ENCODE measurements around the gene MRPL33.
A peak's percentile ranks its signal among the peaks of the same experiment; 100 is the strongest.
"Not testable (repeated sequence)": the region's sequence is repeated elsewhere in the genome, so short reads cannot be mapped to it uniquely, and the experiment has no call there.

MRPL33 gene

DNA sequence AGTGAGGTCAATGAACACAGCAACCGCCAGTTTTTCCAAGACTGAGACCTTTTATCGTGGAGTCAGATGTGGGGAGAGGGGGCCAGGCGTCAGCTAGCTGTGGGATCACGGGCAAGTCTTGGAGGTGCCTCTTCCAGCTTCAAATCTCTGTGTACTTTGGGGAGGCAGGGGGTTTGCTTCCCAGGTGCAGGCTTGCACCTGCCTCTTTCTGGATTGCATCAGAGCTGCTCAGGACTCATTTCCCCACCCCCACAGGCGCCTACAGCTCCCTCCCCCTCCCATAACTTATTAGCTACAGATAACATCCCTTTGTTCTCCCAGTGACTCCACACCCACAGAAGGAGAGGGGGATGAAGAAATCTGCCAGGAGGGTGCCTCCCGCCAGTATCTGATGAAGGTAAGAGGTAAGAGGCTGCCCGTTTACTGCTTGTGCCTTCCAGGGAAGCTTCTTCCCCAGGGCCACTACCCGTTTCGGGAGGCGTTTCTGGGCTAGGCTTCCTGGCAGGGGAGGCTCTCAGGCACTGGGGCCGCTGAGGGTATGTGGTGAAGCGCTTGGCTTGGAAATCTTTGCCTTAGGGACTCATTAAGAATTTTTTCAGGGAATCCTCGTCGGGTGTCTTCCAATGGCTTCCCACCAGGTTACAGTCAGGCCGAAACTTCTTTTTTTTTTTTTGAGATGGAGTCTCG lies 18.8 kb upstream of the MRPL33 start:
- Mint-ChIP-seq H3K27me3 (peaks cover 24% of the 10 kb centered on the region), H3K36me3 (peaks cover 6% of the 10 kb centered on the region), H3K27ac (no peak overlapping the region), H3K4me1 (no peaks in the 10 kb centered on the region), H3K4me3 (no peak overlapping the region), H3K9me3 (peaks cover 8% of the 10 kb centered on the region)
- no peak for DNase-seq (ENCODE audit: low spot score in 2 of 2)
- no peak for ATAC-seq (ENCODE audit: low read depth)

DNA sequence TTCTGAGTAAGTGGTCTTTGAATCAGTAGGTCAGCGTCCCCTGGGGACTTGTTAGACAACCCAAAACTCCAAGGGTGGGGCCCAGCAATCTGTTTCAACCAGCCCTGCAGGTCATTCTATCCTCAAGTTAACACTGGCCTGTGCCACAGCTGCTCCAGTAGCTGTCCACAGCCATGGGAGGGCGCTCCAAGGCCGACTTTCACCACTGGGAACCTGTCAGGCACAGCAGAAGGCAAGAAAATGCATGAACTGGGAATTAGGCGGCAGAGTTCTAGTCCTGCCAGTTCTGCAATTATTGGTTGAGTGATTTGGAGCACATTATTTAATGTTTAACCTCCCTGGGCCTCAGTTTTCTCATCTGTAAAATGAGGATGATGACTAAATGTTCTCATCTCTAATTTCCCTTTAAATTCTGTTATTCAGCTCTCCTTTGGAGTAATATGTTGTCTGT lies 17.4 kb upstream of the MRPL33 start:
- peaks cover 16% of the 10 kb centered on the region for H3K27me3 Mint-ChIP-seq
- ATAC-seq (ENCODE audit: low read depth) (peak; percentile 50), DNase-seq (ENCODE audit: low spot score in 2 of 2) (no peak)
- peaks cover 1% of the 10 kb centered on the region for H3K9me3 Mint-ChIP-seq
- H3K4me1 Mint-ChIP-seq, result no peaks in the 10 kb centered on the region
- H3K27ac Mint-ChIP-seq, result no peak overlapping the region
- H3K36me3 Mint-ChIP-seq, result no peaks in the 10 kb centered on the region
- H3K4me3 Mint-ChIP-seq, result no peak overlapping the region

DNA sequence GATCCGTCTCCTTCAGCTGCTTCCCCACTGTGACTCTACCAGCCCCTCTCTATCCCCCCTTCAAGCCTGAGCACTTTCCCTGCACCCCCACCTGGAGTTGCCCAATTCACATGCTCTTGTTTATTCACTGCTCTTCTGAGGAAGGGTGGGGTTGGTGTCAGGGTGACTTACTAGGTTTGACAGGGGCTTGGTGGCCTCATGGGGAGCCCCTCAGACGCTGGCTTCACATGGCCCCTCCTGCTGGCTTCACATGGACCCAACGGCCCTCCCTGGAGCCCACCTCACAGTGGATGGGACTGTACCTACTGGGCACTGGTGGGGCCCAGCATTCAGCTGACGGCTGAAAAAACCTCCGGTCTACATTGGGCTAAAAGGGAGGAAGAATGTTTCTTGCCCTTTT lies 16.7 kb upstream of the MRPL33 start:
- no peaks in the 10 kb centered on the region for H3K4me1 Mint-ChIP-seq
- H3K9me3 Mint-ChIP-seq, result no peaks in the 10 kb centered on the region
- H3K27ac Mint-ChIP-seq, result no peak overlapping the region
- ATAC-seq (ENCODE audit: low read depth) (no peak), DNase-seq (ENCODE audit: low spot score in 2 of 2) (no peak)
- peaks cover 14% of the 10 kb centered on the region for H3K27me3 Mint-ChIP-seq
- H3K4me3 Mint-ChIP-seq, result no peak overlapping the region
- H3K36me3 Mint-ChIP-seq, result no peaks in the 10 kb centered on the region

DNA sequence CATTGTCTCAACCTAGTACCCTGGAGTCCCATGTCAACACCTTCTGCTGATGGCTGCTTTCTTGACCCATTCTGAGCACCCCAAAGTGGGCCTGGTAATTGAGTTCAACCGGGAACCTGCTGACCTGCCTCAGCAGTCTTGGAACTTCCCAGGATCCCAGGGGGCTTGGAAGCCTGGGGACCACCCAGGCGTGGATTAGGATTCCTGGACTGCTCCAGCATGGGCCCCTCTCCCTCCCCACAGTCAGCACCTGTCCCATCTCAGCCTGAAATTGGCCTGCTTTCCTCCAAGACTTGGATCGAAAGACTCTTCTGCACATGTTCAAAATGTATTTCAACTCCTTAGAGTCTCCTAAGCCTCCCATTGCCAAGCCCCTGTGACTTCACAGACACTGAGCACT lies 15.4 kb upstream of the MRPL33 start:
- Mint-ChIP-seq H3K27me3 (peaks cover 14% of the 10 kb centered on the region), H3K27ac (no peak overlapping the region), H3K9me3 (no peaks in the 10 kb centered on the region), H3K36me3 (no peaks in the 10 kb centered on the region), H3K4me1 (no peaks in the 10 kb centered on the region), H3K4me3 (no peak overlapping the region)
- DNase-seq (ENCODE audit: low spot score in 2 of 2) (no peak), ATAC-seq (ENCODE audit: low read depth) (no peak)

DNA sequence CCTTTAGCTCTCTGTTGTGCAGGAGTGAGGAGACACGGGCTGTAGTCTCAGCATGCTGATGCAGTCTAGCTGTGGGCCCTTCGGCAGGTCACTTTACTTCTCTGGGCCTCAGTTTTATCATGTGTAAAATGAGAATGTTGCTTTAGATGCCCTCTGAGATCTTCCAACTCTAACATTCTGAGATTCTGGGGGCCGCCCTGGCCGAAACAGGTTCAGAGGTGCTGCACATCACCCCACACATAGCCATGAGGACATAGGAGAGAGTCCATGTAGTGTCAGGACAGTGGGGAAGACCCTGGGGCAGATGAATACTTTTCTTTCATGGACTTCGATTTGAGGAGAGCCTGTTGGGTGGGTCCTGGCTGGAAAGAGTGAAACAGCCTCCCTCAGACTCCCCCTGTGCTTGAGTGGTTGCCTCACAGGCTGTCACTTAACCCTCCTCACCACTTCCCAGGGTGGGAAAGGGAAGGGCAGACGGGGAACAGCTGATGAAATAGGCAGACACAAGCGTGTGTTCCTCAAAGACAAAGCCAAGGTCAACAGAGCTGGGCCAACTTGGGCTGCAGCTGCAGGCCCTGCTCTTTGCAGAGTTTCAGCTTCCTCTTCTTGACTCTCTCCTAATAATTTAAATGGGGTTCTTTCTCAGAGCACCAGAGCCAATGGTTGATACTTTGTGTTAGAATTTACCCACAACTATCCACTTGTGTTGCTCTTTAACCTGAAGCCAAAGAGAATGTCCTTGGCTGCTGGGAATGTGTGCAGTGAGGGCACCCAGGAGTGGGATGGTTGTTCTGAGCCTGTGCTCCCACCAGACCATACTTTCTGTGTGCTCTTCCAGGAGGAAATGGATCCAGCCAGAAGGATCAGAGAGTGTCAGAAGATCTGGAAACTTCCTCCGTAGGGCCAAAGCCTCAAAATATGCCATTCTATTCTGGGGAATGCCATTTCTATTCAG lies 14.7 kb upstream of the MRPL33 start:
- Mint-ChIP-seq H3K9me3 (no peaks in the 10 kb centered on the region), H3K4me1 (no peaks in the 10 kb centered on the region), H3K27ac (no peak overlapping the region), H3K36me3 (no peaks in the 10 kb centered on the region), H3K27me3 (peaks cover 14% of the 10 kb centered on the region), H3K4me3 (no peak overlapping the region)
- ATAC-seq (ENCODE audit: low read depth), result no peak
- DNase-seq (ENCODE audit: low spot score in 2 of 2), result no peak

DNA sequence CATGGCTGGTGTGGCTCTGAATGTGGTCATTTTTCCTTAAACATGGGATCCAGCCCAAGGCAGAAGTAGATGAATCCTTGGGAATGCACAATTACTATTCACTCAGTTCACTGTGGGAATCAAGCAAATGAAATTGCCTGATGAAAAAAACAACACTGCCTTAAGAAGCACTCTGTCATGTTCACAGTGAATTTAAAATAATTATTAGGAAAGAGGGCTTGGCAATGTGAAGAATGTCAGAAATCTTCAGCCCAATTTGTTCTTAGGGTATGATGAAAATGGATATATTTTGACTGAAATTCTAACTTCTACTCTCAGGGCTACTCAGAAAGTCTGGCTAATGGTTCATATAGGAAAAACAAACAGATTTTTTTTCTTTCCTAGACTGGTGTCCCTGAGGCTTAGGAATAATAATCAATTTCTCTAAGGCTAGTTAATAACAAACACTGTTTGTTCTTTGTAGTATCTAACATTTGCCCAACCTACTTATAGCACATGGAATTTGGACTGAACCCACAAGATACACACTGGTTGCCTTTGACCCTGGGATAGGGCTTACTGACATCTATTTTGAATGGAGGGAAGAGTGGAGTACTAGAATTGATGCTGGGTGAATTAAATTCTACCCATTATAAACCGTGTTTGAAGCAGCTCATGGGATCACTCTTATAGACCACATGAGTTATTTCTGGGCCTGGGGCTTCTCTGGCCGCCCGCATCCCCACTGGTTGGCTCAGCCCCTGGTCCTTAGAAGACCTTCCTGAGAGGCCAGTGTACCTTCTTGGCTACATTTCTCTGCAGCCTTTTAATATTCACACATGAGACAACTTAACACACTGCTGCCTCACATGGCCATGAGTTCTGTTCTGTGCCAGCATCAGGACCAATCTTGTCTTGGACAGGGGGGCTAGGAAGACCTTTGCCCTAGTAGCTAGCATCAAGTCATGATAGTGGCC lies 8.3 kb upstream of the MRPL33 start:
- no peak overlapping the region for H3K27ac Mint-ChIP-seq
- DNase-seq (ENCODE audit: low spot score in 2 of 2) (no peak), ATAC-seq (ENCODE audit: low read depth) (no peak)
- no peak overlapping the region for H3K4me3 Mint-ChIP-seq
- H3K36me3 Mint-ChIP-seq, result no peaks in the 10 kb centered on the region
- H3K4me1 Mint-ChIP-seq, result peaks cover 3% of the 10 kb centered on the region
- peaks cover 2% of the 10 kb centered on the region for H3K27me3 Mint-ChIP-seq
- no peaks in the 10 kb centered on the region for H3K9me3 Mint-ChIP-seq

DNA sequence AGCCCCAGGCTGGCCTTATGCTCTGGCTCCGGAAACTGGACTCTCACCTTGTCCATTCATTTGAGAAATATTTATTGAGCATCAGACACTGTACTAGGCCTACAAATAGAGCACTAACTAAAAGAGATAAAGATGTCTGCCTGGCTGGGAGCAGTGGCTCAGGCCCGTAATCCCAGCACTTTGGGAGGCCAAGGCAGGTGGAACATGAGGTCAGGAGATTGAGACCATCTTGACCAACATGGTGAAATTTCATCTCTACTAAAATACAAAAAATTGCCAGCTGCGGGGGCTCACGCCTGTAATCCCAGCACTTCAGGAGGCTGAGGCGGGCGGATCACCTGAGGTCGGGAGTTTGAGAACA lies 7.6 kb upstream of the MRPL33 start:
- no peak overlapping the region for H3K4me3 Mint-ChIP-seq
- no peaks in the 10 kb centered on the region for H3K9me3 Mint-ChIP-seq
- no peak overlapping the region for H3K27ac Mint-ChIP-seq
- H3K4me1 Mint-ChIP-seq, result peaks cover 3% of the 10 kb centered on the region
- H3K27me3 Mint-ChIP-seq, result peaks cover 2% of the 10 kb centered on the region
- ATAC-seq (ENCODE audit: low read depth) (no peak), DNase-seq (ENCODE audit: low spot score in 2 of 2) (no peak)
- H3K36me3 Mint-ChIP-seq, result no peaks in the 10 kb centered on the region

DNA sequence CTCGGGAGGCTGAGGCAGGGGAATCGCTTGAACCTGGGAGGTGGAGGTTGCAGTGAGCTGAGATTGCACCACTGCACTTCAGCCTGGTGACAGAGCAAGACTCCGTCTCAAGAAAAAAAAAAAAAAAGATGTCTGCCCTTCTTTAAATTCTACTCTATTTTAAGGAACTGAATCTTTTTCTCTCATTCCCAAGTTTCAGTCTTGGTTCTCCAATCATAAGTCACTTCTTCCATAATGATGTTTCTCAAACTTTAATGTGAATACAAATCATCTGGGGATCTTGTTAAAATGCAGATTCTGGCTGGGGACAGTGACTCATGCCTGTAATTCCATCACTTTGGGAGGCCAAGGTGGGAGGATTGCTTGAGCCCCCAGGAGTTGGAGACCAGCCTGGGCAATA lies 7.0 kb upstream of the MRPL33 start:
- H3K27ac Mint-ChIP-seq; H3K9me3 Mint-ChIP-seq; H3K36me3 Mint-ChIP-seq; DNase-seq (ENCODE audit: low spot score in 2 of 2); H3K27me3 Mint-ChIP-seq; ATAC-seq (ENCODE audit: low read depth); H3K4me3 Mint-ChIP-seq; H3K4me1 Mint-ChIP-seq: not testable (repeated sequence)

DNA sequence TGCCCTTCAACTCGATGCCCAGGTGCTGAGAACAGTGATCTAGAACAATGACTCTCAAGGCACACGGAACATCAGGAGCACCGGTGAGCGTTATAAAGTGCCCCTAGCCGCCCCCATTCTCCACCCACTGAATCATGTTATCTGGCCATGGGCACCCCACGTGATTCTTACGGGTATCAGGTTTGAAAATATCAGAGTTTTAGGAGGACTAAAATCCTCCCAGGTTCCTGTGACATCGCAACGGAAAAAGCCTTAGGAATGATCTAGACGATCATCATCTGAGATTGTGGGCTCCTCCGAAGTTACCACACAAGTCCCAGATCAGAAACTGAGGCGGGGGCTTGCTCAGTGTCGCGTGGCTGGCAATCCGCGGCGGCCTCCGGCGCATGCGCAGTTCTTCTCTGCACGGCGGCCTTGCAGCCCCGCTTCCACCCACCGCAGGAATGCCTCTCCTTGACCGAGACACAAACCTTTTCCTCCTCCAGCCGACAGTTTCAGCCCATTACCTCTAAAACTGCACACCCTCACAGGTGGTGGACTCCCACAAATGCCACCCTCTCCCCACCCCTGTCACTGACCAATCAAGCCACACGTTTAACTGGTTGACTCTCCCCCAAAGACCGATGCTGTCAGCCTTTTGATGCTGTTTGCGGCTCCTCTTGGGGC lies 5.8 kb upstream of the MRPL33 start:
- peaks cover 2% of the 10 kb centered on the region for H3K36me3 Mint-ChIP-seq
- ATAC-seq (ENCODE audit: low read depth), result peak; percentile 49

DNA sequence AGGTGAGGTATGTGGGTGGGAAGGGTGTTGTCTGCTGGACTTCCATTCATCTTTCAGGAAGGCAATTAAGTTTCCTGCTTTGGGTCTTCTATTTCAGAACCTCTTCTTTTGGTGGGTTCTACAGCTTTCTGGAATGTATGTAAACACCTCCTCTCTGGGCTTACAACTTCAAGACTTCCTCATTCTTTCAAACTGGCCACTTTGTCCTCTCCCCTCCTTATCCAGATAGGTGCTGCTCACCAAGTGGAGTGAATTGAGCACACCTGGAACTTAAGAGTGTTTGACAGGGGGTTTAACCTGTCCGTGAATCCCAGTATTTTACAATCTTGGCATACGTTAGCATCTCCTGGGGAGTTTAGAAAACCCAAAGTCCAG lies 5.2 kb upstream of the MRPL33 start:
- Mint-ChIP-seq H3K9me3 (peaks cover 2% of the 10 kb centered on the region), H3K27me3 (peaks cover 2% of the 10 kb centered on the region), H3K36me3 (peaks cover 2% of the 10 kb centered on the region), H3K27ac (no peak overlapping the region), H3K4me3 (peak overlapping the region; percentile 67), H3K4me1 (peaks cover 6% of the 10 kb centered on the region)
- DNase-seq (ENCODE audit: low spot score in 2 of 2), result no peak
- no peak for ATAC-seq (ENCODE audit: low read depth)

More for the DNA sequence above, 5.8 kb upstream of the MRPL33 start:
- Mint-ChIP-seq H3K27ac (no peak overlapping the region), H3K4me1 (peaks cover 3% of the 10 kb centered on the region), H3K27me3 (peaks cover 2% of the 10 kb centered on the region), H3K4me3 (peak overlapping the region; percentile 67), H3K9me3 (peaks cover 2% of the 10 kb centered on the region)
- DNase-seq (ENCODE audit: low spot score in 2 of 2), result peak in 1 of 2 donors; percentile 43

DNA sequence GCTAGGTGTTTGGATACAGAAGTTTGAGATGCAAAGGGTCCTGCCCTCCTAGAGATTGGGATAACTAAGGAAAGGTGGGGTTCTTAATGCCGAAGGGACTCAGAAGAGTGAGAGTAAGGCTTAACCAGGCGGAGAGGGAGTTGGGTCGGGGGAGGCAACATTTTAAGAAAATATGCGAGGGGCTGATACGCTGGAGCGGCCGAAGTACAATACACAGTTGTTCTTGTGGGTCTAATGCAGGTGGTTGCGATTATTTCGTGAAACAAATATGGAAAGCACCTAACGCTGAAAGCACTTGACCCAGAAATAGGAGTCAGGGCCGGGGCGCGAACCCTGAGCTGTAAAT lies 344 bp upstream of the MRPL33 start:
- Mint-ChIP-seq H3K27me3 (no peaks in the 10 kb centered on the region), H3K4me3 (peak overlapping the region; percentile 98), H3K9me3 (peaks cover 2% of the 10 kb centered on the region), H3K27ac (peak overlapping the region; percentile 99), H3K36me3 (peaks cover 9% of the 10 kb centered on the region), H3K4me1 (peaks cover 24% of the 10 kb centered on the region)
- ATAC-seq (ENCODE audit: low read depth) (peak; percentile 41), DNase-seq (ENCODE audit: low spot score in 2 of 2) (no peak)

DNA sequence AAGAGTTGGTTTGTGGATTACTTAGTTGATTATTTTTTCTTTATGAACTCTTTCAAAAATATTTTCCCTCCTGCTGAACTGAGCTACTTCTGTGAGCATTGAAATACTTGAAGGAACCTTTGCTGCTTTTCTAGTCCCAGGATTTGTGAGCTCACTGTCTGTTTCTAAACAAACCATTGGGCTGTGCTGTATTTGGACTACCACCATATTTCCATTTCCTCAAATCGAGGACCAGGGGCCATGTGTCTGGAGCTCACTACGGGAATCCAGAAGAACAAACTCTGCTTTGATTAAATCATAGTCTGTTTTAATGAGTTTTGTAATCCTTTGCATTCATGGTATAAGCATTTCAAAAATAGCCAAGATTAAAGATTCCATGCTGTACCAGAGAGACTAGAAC lies 1.3 kb downstream of the MRPL33 start:
- Mint-ChIP-seq H3K4me1 (peaks cover 24% of the 10 kb centered on the region), H3K27me3 (no peaks in the 10 kb centered on the region), H3K4me3 (peak overlapping the region; percentile 34), H3K36me3 (peaks cover 10% of the 10 kb centered on the region), H3K27ac (peak overlapping the region; percentile 55), H3K9me3 (peaks cover 2% of the 10 kb centered on the region)
- no peak for ATAC-seq (ENCODE audit: low read depth)
- DNase-seq (ENCODE audit: low spot score in 2 of 2), result no peak

DNA sequence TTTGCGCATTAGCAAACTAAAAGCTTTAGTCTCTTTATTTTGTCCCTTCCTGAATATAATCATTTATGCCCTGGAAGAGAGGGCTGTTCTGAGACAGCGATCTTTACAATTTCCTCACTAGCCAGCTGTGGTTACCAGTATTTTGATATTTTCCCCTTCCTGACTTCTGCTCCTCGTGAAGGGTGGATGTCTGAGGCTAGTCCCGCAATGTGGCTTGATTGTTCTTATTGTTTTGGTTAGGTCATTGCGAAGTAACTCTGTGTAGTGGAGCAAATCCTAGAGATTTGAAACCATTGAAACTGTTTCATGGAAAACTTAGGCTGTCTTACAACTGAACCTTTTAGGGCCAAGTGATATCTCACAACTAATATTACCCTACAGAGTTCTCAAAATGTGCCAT lies 2.4 kb downstream of the MRPL33 start:
- no peak for ATAC-seq (ENCODE audit: low read depth)
- Mint-ChIP-seq H3K9me3 (peaks cover 2% of the 10 kb centered on the region), H3K4me1 (peaks cover 27% of the 10 kb centered on the region), H3K27me3 (no peaks in the 10 kb centered on the region), H3K4me3 (peak overlapping the region; percentile 17), H3K36me3 (peaks cover 14% of the 10 kb centered on the region), H3K27ac (peak overlapping the region; percentile 9)
- no peak for DNase-seq (ENCODE audit: low spot score in 2 of 2)

Measured in memory B cell (primary cell).